Trophoblast cell (in vitro differentiated cells and primary cell): ENCODE measurements around the gene INPP4A.
A peak's percentile ranks its signal among the peaks of the same experiment; 100 is the strongest.

Experiments
- DNase-seq, 2 donors: peaks; one replicate each; pipeline ENCODE4 v3.0.0-alpha.2; 2016
- H2AFZ ChIP-seq: 2 replicates; pipeline ENCODE4 v1.6.1; 2013; ENCODE audit warnings: low read length, moderate library complexity, mild to moderate bottlenecking; ENCODE audit not compliant: insufficient read depth, poor library complexity
- H2AK5ac ChIP-seq: 2 replicates; pipeline ENCODE4 v1.6.1; 2013; ENCODE audit warnings: mild to moderate bottlenecking, low read length
- H2BK120ac ChIP-seq: 2 replicates; pipeline ENCODE4 v1.6.1; 2013; ENCODE audit warnings: low read length, mild to moderate bottlenecking, moderate library complexity; ENCODE audit not compliant: insufficient read depth, poor library complexity
- H2BK12ac ChIP-seq: 2 replicates; pipeline ENCODE4 v1.6.1; 2013; ENCODE audit warnings: mild to moderate bottlenecking, low read length, moderate library complexity
- H2BK5ac ChIP-seq: 2 replicates; pipeline ENCODE4 v1.6.1; 2013; ENCODE audit warnings: low read length, low read depth, moderate library complexity, mild to moderate bottlenecking; ENCODE audit not compliant: poor library complexity
- H3K14ac ChIP-seq: 2 replicates; pipeline ENCODE4 v1.6.1; 2013; ENCODE audit warnings: mild to moderate bottlenecking, low read length
- H3K18ac ChIP-seq: 2 replicates; pipeline ENCODE4 v1.6.1; 2013; ENCODE audit warnings: mild to moderate bottlenecking, low read length
- H3K23ac ChIP-seq: 2 replicates; pipeline ENCODE4 v1.6.1; 2013; ENCODE audit warnings: low read length
- H3K27ac ChIP-seq: 2 replicates; pipeline ENCODE4 v1.5.1; 2013; ENCODE audit warnings: low read depth, mild to moderate bottlenecking, inconsistent platforms, low read length, moderate library complexity
- H3K27me3 ChIP-seq: 2 replicates; pipeline ENCODE4 v1.6.1; 2013; ENCODE audit warnings: inconsistent platforms, mild to moderate bottlenecking, low read length, moderate library complexity; ENCODE audit not compliant: insufficient read depth
- H3K36me3 ChIP-seq, 2 experiments: 1 replicate in 1 of 2; 2 replicates in 1 of 2; pipeline ENCODE4 v1.6.1; 2013; ENCODE audit warnings: low read length in 2 of 2, mild to moderate bottlenecking in 2 of 2, moderate library complexity in 1 of 2; ENCODE audit not compliant: insufficient read depth in 2 of 2, control insufficient read depth in 1 of 2
- H3K4ac ChIP-seq: 2 replicates; pipeline ENCODE4 v1.6.1; 2013; ENCODE audit warnings: low read depth, mild to moderate bottlenecking, low read length, moderate library complexity
- H3K4me1 ChIP-seq, 2 experiments: 1 replicate in 1 of 2; 2 replicates in 1 of 2; pipeline ENCODE4 v1.6.1; 2013; ENCODE audit warnings: low read length in 2 of 2, mild to moderate bottlenecking in 2 of 2, moderate library complexity in 1 of 2; ENCODE audit not compliant: insufficient read depth in 2 of 2, control insufficient read depth in 1 of 2
- H3K4me2 ChIP-seq: 2 replicates; pipeline ENCODE4 v1.6.1; 2013; ENCODE audit warnings: inconsistent platforms, mild to moderate bottlenecking, low read length, moderate library complexity
- H3K4me3 ChIP-seq: 2 replicates; pipeline ENCODE4 v1.5.1; 2013; ENCODE audit warnings: mild to moderate bottlenecking, low read depth, low read length, inconsistent platforms
- H3K79me1 ChIP-seq: one replicate; pipeline ENCODE4 v1.6.1; 2013; ENCODE audit warnings: low read length
- H3K79me2 ChIP-seq: 2 replicates; pipeline ENCODE4 v1.6.1; 2013; ENCODE audit warnings: low read length, mild to moderate bottlenecking; ENCODE audit not compliant: control insufficient read depth, insufficient read depth, poor library complexity
- H3K9ac ChIP-seq: 2 replicates; pipeline ENCODE4 v1.6.1; 2013; ENCODE audit warnings: mild to moderate bottlenecking, low read length
- H3K9me3 ChIP-seq: 2 replicates; pipeline ENCODE4 v1.6.1; 2013; ENCODE audit warnings: low read depth, mild to moderate bottlenecking, control low read depth, inconsistent platforms, low read length; ENCODE audit not compliant: insufficient read depth
- H4K12ac ChIP-seq: 2 replicates; pipeline ENCODE4 v1.6.1; 2013; ENCODE audit warnings: low read depth, mild to moderate bottlenecking, low read length, moderate library complexity
- H4K8ac ChIP-seq: 2 replicates; pipeline ENCODE4 v1.6.1; 2013; ENCODE audit warnings: low read depth, mild to moderate bottlenecking, low read length, moderate library complexity
- H4K91ac ChIP-seq: one replicate; pipeline ENCODE4 v1.6.1; 2013; ENCODE audit warnings: low read depth, mild to moderate bottlenecking, low read length, moderate library complexity
- WGBS: extraction: QIAGEN DNeasy Blood & Tissue Kit; methylation state at CpG from one replicate; pipeline ENCODE4 v1.1.7; 2013; ENCODE audit warnings: missing lambda C conversion rate; ENCODE audit not compliant: insufficient read length, insufficient coverage; ENCODE audit errors: extremely low coverage; 5-methylcytosine and 5-hydroxymethylcytosine counted together

The INPP4A gene

GRCh38 chr2:98607741-98608115, 163.1 kb downstream of the INPP4A start:
- no peak overlapping the region for H2BK5ac ChIP-seq
- no peaks in the 10 kb centered on the region for H3K27me3 ChIP-seq
- H3K4me2 ChIP-seq = peak overlapping the region; percentile 79
- DNase-seq = peak in 1 of 2 donors; percentile 24
- H2AFZ ChIP-seq = no peak overlapping the region
- peaks cover 15% of the 10 kb centered on the region for H3K79me2 ChIP-seq
- H3K14ac ChIP-seq = peak overlapping the region; percentile 82
- no peak overlapping the region for H2BK120ac ChIP-seq
- H3K79me1 ChIP-seq = peaks cover 13% of the 10 kb centered on the region
- no peak overlapping the region for H2BK12ac ChIP-seq
- no peaks in the 10 kb centered on the region for H3K9me3 ChIP-seq
- H3K4ac ChIP-seq = peak overlapping the region; percentile 30
- no peak overlapping the region for H2AK5ac ChIP-seq
- peaks cover 7 to 9% of the 10 kb centered on the region in 2 experiments for H3K4me1 ChIP-seq
- H3K9ac ChIP-seq = peak overlapping the region; percentile 95
- H4K8ac ChIP-seq = peak overlapping the region; percentile 100
- H3K18ac ChIP-seq = peak overlapping the region; percentile 56
- no CpG with 5 or more reads among the region's 7 CpGs for WGBS
- H4K91ac ChIP-seq = peak overlapping the region; percentile 68
- H4K12ac ChIP-seq = peak overlapping the region; percentile 70
- peak overlapping the region; percentile 95 for H3K4me3 ChIP-seq
- H3K36me3 ChIP-seq = peaks cover 10 to 14% of the 10 kb centered on the region in 2 experiments
- peak overlapping the region; percentile 90 for H3K27ac ChIP-seq
- H3K23ac ChIP-seq = no peak overlapping the region

GRCh38 chr2:98608116-98608961, 163.7 kb downstream of the INPP4A start, which contains the start of the genes COA5 and UNC50:
COA5 (minus strand) TSS chr2:98608512; CDS start chr2:98608405, 107 bp downstream.
UNC50 (plus strand) TSS chr2:98608589; CDS start chr2:98609760, 1,171 bp downstream.
- Histone ChIP-seq H3K4me3 (peak within 1 kb of the TSS; percentile 95), H3K79me1 (peaks cover 13% of the 10 kb centered on the region), H2BK5ac (peak within 1 kb of the TSS; percentile 95), H2BK12ac (no peak within 1 kb of the TSS), H4K12ac (peak within 1 kb of the TSS; percentile 89), H3K27me3 (no peaks in the 10 kb centered on the region), H3K18ac (peak within 1 kb of the TSS; percentile 79), H4K91ac (peak within 1 kb of the TSS; percentile 92), H2BK120ac (peak within 1 kb of the TSS; percentile 62), H3K4me2 (peak within 1 kb of the TSS; percentile 84), H2AFZ (peak within 1 kb of the TSS; percentile 84), H3K4ac (peak within 1 kb of the TSS; percentile 99), H4K8ac (peak within 1 kb of the TSS; percentile 100), H3K9me3 (no peaks in the 10 kb centered on the region), H3K79me2 (peaks cover 15% of the 10 kb centered on the region), H2AK5ac (peak within 1 kb of the TSS; percentile 72), H3K14ac (peak within 1 kb of the TSS; percentile 94), H3K9ac (peak within 1 kb of the TSS; percentile 99), H3K23ac (no peak within 1 kb of the TSS), H3K36me3 (peaks cover 10 to 15% of the 10 kb centered on the region in 2 experiments), H3K4me1 (peaks cover 7 to 9% of the 10 kb centered on the region in 2 experiments), H3K27ac (peak within 1 kb of the TSS; percentile 90)
- no CpG with 5 or more reads among the region's 93 CpGs for WGBS
- peak; percentile 86 to 91 for DNase-seq

- Histone ChIP-seq H3K36me3 (peaks cover 12 to 21% of the 10 kb centered on the region in 2 experiments), H2AFZ (peak overlapping the region; percentile 84), H2BK5ac (peak overlapping the region; percentile 68), H3K27ac (peak overlapping the region; percentile 90), H3K79me1 (peaks cover 13% of the 10 kb centered on the region), H4K8ac (peak overlapping the region; percentile 100), H2BK12ac (no peak overlapping the region), H3K18ac (peak overlapping the region; percentile 79), H3K4me2 (peak overlapping the region; percentile 84), H2AK5ac (peak overlapping the region; percentile 72), H3K4me1 (peaks cover 7 to 9% of the 10 kb centered on the region in 2 experiments), H2BK120ac (peak overlapping the region; percentile 62), H3K27me3 (no peaks in the 10 kb centered on the region), H4K12ac (peak overlapping the region; percentile 89), H3K14ac (peak overlapping the region; percentile 94), H3K4ac (peak overlapping the region; percentile 99), H3K23ac (no peak overlapping the region), H3K79me2 (peaks cover 15% of the 10 kb centered on the region), H3K9ac (peak overlapping the region; percentile 99), H4K91ac (peak overlapping the region; percentile 92), H3K9me3 (no peaks in the 10 kb centered on the region), H3K4me3 (peak overlapping the region; percentile 95)
- no CpG with 5 or more reads among the region's 29 CpGs for WGBS
- DNase-seq = peak; percentile 18 to 38
Measured at GRCh38 chr2:98608962-98609604, 164.4 kb downstream of the INPP4A start.

GRCh38 chr2:98614024-98614739, 169.5 kb downstream of the INPP4A start:
- no peak overlapping the region for H3K18ac ChIP-seq
- no peak overlapping the region for H3K4me3 ChIP-seq
- WGBS = no CpG with 5 or more reads among the region's 9 CpGs
- no peak overlapping the region for H3K23ac ChIP-seq
- H3K4me2 ChIP-seq = no peak overlapping the region
- no peaks in the 10 kb centered on the region for H3K27me3 ChIP-seq
- H4K12ac ChIP-seq = no peak overlapping the region
- H4K8ac ChIP-seq = no peak overlapping the region
- no peak overlapping the region for H2BK5ac ChIP-seq
- H3K4ac ChIP-seq = no peak overlapping the region
- no peak overlapping the region for H2BK120ac ChIP-seq
- no peak overlapping the region for H2BK12ac ChIP-seq
- no peak overlapping the region for H3K9ac ChIP-seq
- H3K9me3 ChIP-seq = no peaks in the 10 kb centered on the region
- no peak overlapping the region for H2AFZ ChIP-seq
- H3K27ac ChIP-seq = no peak overlapping the region
- no peak for DNase-seq
- H3K4me1 ChIP-seq = peaks cover 3 to 5% of the 10 kb centered on the region in 2 experiments
- no peak overlapping the region for H2AK5ac ChIP-seq
- peaks cover 1% of the 10 kb centered on the region for H3K79me1 ChIP-seq
- peaks cover 3% of the 10 kb centered on the region for H3K79me2 ChIP-seq
- H4K91ac ChIP-seq = no peak overlapping the region
- H3K14ac ChIP-seq = no peak overlapping the region
- peaks cover 21 to 39% of the 10 kb centered on the region in 2 experiments for H3K36me3 ChIP-seq
